Right lobe of liver (tissue), 4 donors: ENCODE data around the gene SCARF2.

ENCODE experiments used
- CTCF ChIP-seq, 4 donors: fragments of 200-600 bp in 3 of 4; fragments of 450-650 bp in 1 of 4; IDR thresholded peaks; one replicate each; pipeline versions ENCODE4 v1.5.1 to v1.8.0; 2016 to 2022; ENCODE audit warnings: antibody characterized with exemption in 4 of 4, mild to moderate bottlenecking in 2 of 4
- POLR2A ChIP-seq: fragments of 450-650 bp; IDR thresholded peaks from one replicate; pipeline ENCODE4 v1.6.1; 2017; ENCODE audit warnings: antibody characterized with exemption, mild to moderate bottlenecking
- donor health status: DM: no; HTN: no; CAD: no.
- donor health status: DM: no; HTN: no; CAD: no.
- donor health status: DM: no; HTN: yes; CAD: no.

- no peak for TF ChIP-seq CTCF (IDR thresholded peaks at IDR 0.05)
- no peak for TF ChIP-seq POLR2A
Measured at GRCh38 chr22:20449819-20450550, 12.4 kb upstream of the SCARF2 start.
